PC-3 (cell line): ENCODE measurements around the gene ASIP.

Experiments used
- CTCF ChIP-seq: fragments of 300-600 bp; sonication (generic); conservative IDR thresholded peaks from 2 replicates; pipeline ENCODE4 v1.5.1; 2017; ENCODE audit warnings: antibody characterized with exemption, low read depth, mild to moderate bottlenecking, low read length
- EZH2 ChIP-seq: fragments of 300-600 bp; sonication (generic); IDR thresholded peaks from one replicate; pipeline ENCODE4 v1.6.1; 2017; ENCODE audit warnings: antibody characterized with exemption, mild to moderate bottlenecking, low read length; ENCODE audit not compliant: unreplicated experiment

GRCh38 chr20:34213213-34213612, 28.0 kb upstream of the ASIP start:
- TF ChIP-seq CTCF = no peak
- TF ChIP-seq EZH2 = no peak
